ENCODE data around the gene SUFU. TPM values are rescaled to one million over a fixed set of nuclear protein-coding genes. Genes with fewer than 3 reads are reported as not detected.
A peak's percentile ranks its signal among the peaks of the same experiment; 100 is the strongest.

The SUFU gene
- total RNA-seq, 2 donors from 2014 or later = 3.1 to 6.6 TPM

DNA sequence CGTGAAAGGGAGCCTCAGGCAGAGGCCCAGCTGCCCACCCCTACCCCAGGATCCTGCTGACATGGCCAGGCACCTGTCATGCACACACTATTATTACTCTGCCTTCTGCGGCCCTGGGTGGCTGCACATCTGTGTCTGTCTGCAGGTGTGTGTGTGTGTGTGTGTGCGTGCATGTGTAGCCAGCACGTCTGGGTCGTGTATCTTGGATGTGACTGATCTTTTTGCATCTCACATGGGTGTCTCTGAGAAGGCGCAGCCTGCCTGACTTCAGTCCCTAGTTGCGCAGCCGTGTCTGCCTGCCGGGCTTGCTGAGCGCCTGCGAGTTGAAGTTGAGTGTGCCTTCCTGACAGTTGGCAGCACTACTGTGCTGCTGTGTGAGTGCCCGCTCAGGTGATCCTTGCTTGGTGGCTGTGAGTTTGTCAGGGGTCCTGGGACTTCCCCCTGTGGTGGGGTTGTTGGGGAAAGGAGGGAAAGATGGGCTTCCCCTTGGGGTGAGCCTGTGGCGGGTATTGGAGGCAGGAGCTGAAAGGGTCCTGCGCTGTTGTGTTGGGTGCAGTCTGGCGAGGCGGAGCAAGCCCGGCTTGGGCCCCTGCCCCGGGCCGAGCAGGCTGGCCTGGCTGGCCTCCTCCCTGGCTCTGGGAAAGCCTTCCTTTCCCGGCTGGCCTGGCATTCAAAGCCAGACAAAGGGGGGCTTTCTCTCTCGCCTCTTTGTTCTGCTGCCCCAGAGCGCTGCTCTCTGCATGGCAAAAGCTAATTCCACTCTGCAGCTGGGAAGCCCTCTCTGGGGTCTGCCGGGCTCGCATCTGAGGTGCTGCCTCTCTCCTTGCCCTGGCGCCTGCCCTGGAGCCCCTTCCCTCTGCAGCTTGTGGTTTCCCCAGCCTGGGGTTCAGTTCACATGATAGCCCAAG lies 145.4 kb downstream of the SUFU start:
- no peak overlapping the region for H3K4me3 ChIP-seq
- ATAC-seq (no peak), DNase-seq (peak in 2 of 4 donors; percentile 59 to 61)
- H3K27ac ChIP-seq = peak overlapping the region; percentile 59 to 97 (median 68)
- 17 to 45% methylated on average over 8 to 24 of the region's 25 CpGs for WGBS, 2 donors
- no peaks in the 10 kb centered on the region for H3K27me3 ChIP-seq
- H3K9me3 ChIP-seq = no peaks in the 10 kb centered on the region
- intact Hi-C loops (cut with DNase I) = no loop called here
- no peaks in the 10 kb centered on the region for H3K36me3 ChIP-seq (replicated peaks in 1 of 2; ENCODE audit: insufficient read depth in 1 of 2, low read depth in 2 of 2)
- H3K4me1 ChIP-seq = peaks cover 78% of the 10 kb centered on the region
- TF ChIP-seq, protein P1, sequence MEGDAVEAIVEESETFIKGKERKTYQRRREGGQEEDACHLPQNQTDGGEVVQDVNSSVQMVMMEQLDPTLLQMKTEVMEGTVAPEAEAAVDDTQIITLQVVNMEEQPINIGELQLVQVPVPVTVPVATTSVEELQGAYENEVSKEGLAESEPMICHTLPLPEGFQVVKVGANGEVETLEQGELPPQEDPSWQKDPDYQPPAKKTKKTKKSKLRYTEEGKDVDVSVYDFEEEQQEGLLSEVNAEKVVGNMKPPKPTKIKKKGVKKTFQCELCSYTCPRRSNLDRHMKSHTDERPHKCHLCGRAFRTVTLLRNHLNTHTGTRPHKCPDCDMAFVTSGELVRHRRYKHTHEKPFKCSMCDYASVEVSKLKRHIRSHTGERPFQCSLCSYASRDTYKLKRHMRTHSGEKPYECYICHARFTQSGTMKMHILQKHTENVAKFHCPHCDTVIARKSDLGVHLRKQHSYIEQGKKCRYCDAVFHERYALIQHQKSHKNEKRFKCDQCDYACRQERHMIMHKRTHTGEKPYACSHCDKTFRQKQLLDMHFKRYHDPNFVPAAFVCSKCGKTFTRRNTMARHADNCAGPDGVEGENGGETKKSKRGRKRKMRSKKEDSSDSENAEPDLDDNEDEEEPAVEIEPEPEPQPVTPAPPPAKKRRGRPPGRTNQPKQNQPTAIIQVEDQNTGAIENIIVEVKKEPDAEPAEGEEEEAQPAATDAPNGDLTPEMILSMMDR (IDR thresholded peaks at IDR 0.05) = no peak
- TF ChIP-seq POLR2A (IDR thresholded peaks at IDR 0.05) = no peak

DNA sequence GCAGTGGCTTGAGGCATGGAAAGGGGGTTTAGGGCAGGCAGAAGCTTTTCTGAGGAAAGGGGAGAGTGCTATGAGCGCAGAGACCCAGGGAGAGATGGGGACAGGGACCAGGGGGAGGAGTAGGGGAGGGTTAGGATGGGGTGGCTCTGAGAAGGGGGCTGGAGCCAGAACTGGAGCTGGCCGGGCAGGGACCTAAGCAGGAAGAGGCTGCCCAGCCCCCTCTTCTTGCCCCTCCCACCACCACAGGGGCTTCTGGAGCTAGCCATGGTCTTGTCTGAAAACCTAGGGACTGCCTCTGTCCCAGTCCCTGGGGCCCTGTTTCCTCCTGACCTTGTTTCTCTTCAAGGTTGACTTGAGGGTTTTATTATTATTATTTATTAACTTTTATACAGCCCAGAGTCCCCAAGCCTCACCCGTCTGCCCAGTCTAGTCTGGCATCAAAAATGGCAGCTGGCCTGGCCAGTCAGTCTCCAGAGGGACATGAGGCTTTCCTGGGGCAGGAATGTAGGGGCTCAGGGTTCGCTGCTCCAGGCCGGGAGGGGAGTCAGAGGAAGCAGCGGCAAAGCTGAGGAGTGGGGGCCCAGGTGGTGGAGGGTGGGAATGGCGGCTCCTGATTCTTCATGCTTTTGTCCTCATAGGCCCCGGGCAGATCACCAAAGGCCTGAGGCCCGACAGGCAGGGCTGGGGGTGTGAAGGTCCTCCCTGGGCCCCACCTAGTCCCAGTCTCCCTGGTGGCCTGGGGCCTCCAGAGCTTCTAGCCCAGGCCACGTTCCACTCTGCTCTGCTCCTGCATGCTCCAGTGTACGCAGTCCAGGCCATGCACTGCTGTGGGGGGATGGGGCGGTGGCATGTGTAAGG lies 146.3 kb downstream of the SUFU start:
- WGBS, 2 donors = 60 to 70% methylated on average over 11 to 12 of the region's 12 CpGs

DNA sequence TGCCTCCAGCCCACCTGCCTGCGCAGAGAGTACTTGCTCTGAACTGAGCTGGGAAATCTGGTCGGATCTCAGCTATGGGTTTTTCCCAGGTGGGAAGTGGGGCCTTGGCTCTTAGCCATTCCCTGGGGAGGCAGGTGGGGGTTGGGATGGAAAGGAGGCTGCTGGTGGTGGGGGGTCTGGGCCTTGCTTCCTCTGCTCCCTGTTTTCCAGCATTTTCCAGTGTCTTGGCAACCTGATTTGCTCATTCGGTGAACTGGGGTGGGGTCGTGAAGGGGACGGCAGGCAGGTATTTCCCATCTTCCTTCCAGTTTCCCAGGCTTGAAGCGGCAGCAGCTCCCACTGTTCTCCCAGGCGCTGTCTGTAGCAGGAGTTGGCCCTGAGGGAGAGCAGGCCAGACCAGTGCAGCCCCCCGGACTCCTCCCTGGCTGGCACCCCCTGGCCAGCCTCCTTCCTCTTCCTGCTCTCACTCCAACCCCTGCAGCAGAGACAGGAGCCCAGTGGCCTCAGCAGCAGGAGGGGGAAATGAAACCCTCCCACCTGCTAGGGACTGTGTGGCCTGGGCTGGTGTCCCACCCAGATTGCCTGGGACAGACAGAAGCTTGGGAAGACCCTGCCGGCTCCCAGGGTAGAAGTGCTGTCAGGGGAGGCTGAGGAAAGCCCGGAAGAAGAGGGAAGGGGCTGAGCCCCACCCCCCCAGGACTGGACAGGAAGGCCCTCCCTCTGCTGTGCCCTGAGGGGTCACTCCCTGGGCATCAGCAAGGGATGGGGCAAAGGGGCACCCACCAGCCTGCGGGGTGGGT lies 147.1 kb downstream of the SUFU start:
- TF ChIP-seq POLR2A (IDR thresholded peaks at IDR 0.05) = no peak
- TF ChIP-seq, protein P1 (IDR thresholded peaks at IDR 0.05) = no peak
- 58 to 79% methylated on average over 7 to 9 of the region's 11 CpGs for WGBS, 2 donors
- ATAC-seq = no peak
- H3K27ac ChIP-seq = peak overlapping the region; percentile 7 to 97 (median 68)
- H3K36me3 ChIP-seq (replicated peaks in 1 of 2; ENCODE audit: insufficient read depth in 1 of 2, low read depth in 2 of 2) = peaks cover 0 to 6% of the 10 kb centered on the region in 2 donors
- H3K9me3 ChIP-seq = no peaks in the 10 kb centered on the region
- no peaks in the 10 kb centered on the region for H3K27me3 ChIP-seq
- no peak overlapping the region for H3K4me3 ChIP-seq
- intact Hi-C loops (cut with DNase I) = no loop called here
- no peak for DNase-seq
- H3K4me1 ChIP-seq = peaks cover 90% of the 10 kb centered on the region

More for the DNA sequence above, 146.3 kb downstream of the SUFU start:
- H3K9me3 ChIP-seq = no peaks in the 10 kb centered on the region
- TF ChIP-seq, protein P1 (IDR thresholded peaks at IDR 0.05) = no peak
- no peak for TF ChIP-seq POLR2A (IDR thresholded peaks at IDR 0.05)
- peak overlapping the region; percentile 59 to 97 (median 68) for H3K27ac ChIP-seq
- H3K4me1 ChIP-seq = peaks cover 87% of the 10 kb centered on the region
- intact Hi-C loops (cut with DNase I) = no loop called here
- H3K4me3 ChIP-seq = no peak overlapping the region
- ATAC-seq = no peak
- peak in 1 of 4 donors; percentile 35 for DNase-seq
- no peaks in the 10 kb centered on the region for H3K27me3 ChIP-seq
- peaks cover 0 to 1% of the 10 kb centered on the region in 2 donors for H3K36me3 ChIP-seq (replicated peaks in 1 of 2; ENCODE audit: insufficient read depth in 1 of 2, low read depth in 2 of 2)

DNA sequence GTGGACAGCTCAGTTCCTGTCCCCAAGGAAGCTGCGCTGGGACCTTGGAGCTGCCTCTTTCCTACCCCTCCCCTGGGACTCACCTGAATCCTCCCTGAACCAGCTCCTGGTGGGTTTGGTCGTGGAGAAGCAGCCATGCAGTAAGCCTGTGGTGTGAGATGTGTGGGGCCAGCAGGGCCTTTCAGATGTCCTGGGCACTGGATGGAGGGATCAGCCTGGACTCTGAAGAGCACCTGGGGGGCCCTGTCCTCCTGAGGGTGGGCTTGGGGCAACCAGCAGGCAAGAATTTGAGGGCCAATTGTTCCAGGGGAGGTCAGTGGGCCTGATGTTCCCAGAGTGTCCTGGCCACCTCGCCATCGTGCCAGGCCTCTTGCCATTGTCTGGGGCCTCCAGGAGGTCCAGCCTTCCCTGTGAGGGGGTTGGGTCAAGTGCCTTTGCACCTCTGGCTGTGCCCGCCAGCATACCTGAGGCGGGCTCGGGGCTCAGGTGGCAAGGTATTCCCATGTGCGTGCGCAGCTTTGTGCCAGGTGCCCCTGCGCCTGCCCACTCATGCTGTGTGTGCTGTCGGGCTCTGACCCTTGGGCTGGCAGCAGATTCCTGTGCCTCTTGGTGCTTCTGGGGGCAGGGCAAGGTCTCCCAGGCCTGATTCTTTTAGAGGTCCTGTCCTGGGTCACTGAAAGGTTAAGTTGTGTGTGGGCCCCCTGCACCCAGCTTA lies 147.8 kb downstream of the SUFU start:
- Histone ChIP-seq H3K36me3 (replicated peaks in 1 of 2; ENCODE audit: insufficient read depth in 1 of 2, low read depth in 2 of 2) (peaks cover 0 to 13% of the 10 kb centered on the region in 2 donors), H3K9me3 (no peaks in the 10 kb centered on the region), H3K27me3 (no peaks in the 10 kb centered on the region), H3K4me1 (peaks cover 90% of the 10 kb centered on the region), H3K4me3 (no peak overlapping the region), H3K27ac (peak overlapping the region; percentile 7 to 97 (median 68))
- intact Hi-C loops (cut with DNase I) = no loop called here
- TF ChIP-seq POLR2A (IDR thresholded peaks at IDR 0.05) = no peak
- TF ChIP-seq, protein P1 (IDR thresholded peaks at IDR 0.05) = no peak
- 81 to 88% methylated on average over 5 to 11 of the region's 11 CpGs for WGBS, 2 donors
- no peak for DNase-seq
- ATAC-seq = no peak
